ENCODE results near the gene ALKBH3.
A peak's percentile ranks its signal among the peaks of the same experiment; 100 is the strongest.

Gene ALKBH3

GRCh38 chr11:43894546-43894945 is 13.9 kb downstream of the ALKBH3 start:
- no peak for DNase-seq (ENCODE audit: low read depth in 2 of 3, low spot score in 1 of 3)

DNA sequence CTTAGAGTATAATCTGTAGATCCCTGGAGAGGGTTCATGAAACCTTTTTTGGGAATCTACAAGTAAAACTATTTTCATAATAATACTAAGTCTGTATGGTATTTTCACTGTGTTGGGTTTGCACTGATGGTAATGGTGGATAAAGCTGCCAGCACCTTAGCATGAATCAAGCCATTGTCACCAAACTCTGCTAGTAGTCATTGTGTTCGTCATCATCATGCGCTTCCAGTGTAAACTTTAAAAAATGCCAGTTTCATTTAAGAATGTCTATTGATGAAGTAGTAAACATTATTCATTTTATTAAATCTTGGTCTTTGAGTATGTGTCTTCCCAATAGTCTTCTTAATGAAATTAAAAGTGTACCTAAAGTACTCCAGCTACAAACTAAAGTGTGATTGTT is 15.0 kb downstream of the ALKBH3 start:
- DNase-seq (ENCODE audit: low read depth in 2 of 3, low spot score in 1 of 3) = no peak

DNA sequence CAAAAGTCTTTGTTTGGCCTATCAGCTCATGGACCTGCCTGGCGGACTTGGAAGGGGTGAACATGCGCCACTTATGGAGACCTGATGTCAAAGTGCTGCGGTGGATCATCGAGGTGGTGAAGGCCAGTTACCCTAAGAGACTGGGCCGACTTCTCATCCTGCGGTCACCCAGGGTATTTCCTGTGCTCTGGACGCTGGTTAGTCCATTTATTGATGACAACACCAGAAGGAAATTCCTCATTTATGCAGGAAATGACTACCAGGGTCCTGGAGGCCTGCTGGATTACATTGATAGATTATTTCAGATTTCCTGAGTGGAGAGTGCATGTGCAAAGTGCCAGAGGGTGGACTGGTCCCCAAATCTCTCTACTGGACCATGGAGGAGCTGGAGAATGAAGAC is 17.9 kb downstream of the ALKBH3 start:
- no peak for DNase-seq (ENCODE audit: low read depth in 2 of 3, low spot score in 1 of 3)

DNA sequence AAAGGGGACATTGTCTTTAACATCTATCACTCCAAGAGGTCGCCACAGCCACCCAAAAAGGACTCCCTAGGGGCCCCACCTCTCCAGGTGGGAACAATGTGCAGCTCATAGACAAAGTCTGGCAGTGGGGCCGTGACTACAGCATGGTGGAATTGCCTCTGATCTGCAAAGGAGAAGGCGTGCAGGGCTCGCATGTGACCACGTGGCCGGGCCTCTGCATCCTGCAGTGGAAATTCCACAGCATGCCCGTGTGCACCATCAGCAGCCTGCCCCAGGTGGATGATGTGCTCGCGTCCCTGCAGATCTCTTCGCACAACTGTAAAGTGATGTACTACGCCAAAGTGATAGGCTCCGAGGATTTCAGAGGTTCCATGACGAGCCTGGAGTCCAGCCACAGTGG is 18.5 kb downstream of the ALKBH3 start:
- no peak for DNase-seq (ENCODE audit: low read depth in 2 of 3, low spot score in 1 of 3)

DNA sequence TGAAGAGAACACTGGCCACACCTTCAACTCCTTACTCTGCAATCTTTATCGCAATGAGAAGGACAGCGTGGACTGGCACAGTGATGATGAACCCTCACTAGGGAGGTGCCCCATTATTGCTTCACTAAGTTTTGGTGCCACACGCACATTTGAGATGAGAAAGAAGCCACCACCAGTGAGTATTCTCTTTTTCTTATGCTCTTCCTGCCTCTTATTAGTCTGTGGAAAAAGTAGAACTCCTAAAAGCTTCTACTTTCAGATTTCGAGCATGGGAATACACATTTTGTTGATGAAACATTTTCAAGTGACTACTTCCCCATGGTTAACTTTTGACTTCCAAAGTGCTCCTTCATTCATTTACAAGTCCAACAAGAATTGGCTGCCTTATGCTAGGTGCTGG is 20.9 kb downstream of the ALKBH3 start:
- DNase-seq (ENCODE audit: low read depth in 2 of 3, low spot score in 1 of 3) = no peak

DNA sequence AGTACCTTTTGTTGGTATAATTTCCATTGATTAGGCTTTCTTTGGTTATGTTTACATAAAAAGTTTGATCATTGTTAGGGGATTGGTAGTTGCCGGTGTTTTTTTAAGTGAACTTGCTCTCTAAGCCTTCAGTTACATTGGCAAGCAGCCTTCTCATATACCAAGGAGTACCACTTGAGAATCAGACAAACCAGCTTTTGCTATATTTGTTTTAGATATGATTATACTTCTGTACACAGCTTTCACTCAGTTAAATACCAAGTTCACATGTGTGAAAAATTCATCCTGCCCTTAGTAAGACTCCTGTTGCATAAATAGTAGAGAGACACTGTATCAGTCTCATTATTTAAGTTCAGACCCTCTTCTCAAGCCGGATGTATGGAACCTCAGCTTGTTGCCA is 22.4 kb downstream of the ALKBH3 start:
- no peak for DNase-seq (ENCODE audit: low read depth in 2 of 3, low spot score in 1 of 3)

- DNase-seq (ENCODE audit: low read depth in 2 of 3, low spot score in 1 of 3) = no peak
Measured at GRCh38 chr11:43903969-43904368, 23.3 kb downstream of the ALKBH3 start.

GRCh38 chr11:43904742-43905535 is 24.3 kb downstream of the ALKBH3 start:
- DNase-seq (ENCODE audit: low read depth in 2 of 3, low spot score in 1 of 3) = no peak

GRCh38 chr11:43905813-43906241 is 25.2 kb downstream of the ALKBH3 start:
- no peak for DNase-seq (ENCODE audit: low read depth in 2 of 3, low spot score in 1 of 3)

- DNase-seq (ENCODE audit: low read depth in 2 of 3, low spot score in 1 of 3) = no peak
Measured at GRCh38 chr11:43907028-43907975, 26.7 kb downstream of the ALKBH3 start.

DNA sequence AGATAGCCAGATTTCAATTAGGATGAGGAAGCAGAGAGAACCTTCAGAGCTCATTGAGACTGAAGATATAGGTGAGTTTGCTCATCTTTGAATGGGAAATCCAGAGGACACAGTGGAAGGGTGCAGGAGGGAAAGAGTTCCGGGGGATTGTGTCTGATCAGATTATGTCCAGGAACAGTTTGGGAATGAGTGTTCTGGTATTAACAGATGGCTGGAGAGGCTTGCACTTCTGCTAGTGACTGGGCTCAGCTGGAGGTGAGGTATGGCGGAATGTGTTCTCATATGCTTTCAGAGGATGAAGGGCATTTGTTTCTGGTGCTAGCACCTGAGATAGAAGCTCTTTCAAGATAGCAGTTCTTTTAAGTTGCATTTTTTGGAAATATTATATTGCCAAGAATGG is 27.6 kb downstream of the ALKBH3 start:
- no peak for DNase-seq (ENCODE audit: low read depth in 2 of 3, low spot score in 1 of 3)

DNA sequence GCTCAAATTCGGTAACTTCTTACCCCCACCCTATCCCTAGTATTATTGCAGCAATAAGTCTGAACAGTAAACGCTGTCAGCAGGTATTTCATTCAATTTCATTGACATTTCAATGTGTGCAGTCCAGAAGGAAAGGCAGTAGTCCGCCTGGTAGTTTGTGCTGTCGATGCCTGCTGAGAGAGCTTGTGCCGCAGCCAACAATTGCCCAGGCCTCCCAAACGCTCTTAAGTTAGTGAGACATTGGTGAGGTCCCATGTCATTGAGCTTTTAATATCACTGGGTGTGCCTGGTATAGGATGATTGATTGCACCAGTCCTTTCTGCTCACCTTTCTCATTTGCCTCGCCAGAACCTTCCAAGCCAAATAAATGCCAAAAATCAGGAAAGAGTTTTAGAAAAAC is 28.1 kb downstream of the ALKBH3 start:
- DNase-seq (ENCODE audit: low read depth in 2 of 3, low spot score in 1 of 3) = no peak

DNA sequence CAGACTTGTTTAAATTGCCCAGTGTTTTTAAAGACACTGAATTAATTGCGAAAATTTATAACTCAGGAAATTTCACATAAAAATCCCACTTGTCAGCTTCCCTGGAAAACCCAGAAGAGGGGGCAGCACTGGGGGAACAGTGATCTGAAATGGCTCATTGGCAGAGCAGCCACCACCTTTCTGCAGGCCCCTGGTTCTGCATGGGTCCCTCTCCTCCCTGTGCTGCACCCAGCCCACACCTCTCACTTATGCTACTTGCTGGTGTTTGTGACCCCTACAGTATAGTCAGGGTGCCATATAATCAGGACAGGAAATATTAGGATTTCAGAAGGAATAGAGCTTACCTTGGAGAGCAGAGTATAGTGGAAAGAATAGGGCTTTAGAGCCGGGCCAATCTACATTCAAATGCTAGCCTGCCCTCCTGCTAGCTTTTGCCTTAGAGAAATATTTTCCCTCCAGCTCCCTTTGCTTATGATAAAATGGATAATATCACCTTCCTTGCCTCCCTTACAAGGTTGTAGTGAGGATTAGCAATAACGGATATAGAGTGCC is 33.3 kb downstream of the ALKBH3 start:
- DNase-seq (ENCODE audit: low read depth in 2 of 3, low spot score in 1 of 3) = no peak

DNA sequence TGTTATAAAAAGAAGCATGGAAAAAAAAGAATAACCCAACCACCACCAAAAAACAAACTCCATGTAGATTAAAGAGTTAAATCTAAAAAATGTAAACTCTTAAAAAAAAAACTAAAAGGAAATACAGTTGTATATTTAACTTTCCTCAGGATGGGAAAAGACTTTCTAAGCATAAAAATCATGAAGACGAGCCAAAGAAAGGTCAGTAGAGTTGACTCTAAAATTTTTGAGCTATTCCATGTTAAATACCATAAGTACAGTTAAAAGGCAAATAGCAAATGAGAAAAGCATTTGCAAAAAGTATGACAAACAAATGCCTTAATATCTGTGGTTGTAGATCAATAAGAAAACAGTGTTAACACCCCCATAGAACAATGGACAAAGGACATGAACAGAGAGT is 33.8 kb downstream of the ALKBH3 start:
- DNase-seq (ENCODE audit: low read depth in 2 of 3, low spot score in 1 of 3) = no peak

DNA sequence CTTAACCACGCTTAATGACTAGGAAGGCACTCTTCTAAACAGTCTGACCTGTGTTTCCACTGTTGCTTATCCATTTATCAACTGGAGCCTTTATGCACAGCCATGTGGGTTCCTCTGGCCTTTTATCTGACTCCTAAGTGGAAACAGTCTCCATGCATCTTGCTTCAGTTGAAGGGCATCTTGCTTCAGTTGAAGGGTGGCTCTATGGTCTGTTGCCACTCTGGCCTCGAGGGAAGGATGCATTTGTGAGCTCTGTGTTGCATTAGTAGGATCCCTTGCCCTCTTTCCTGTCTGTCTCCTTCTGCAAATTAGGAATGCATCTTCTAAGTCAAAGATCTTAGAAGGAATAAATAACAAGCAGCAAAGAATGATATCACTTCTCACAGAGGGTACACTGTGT is 36.0 kb downstream of the ALKBH3 start:
- no peak for DNase-seq (ENCODE audit: low read depth in 2 of 3, low spot score in 1 of 3)

DNA sequence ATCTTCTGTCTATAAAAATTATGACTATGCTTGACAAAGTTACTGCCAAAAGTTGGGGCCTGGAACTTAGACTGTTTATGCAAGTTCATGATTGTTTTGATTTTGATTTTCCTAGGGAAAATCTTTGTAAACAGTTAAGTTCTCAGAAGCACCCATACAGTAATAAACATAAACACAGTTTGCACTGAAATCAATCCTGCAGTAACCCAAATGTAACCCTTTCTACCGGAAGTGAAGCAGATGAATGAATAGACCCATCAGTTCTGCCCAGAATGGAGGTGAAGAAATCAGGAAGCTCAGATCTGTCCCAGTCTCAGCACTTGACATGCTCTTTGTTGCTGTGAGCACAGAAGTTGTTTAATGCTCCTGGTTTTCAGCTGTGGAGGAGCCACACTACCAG is 37.2 kb downstream of the ALKBH3 start:
- DNase-seq (ENCODE audit: low read depth in 2 of 3, low spot score in 1 of 3) = no peak

DNA sequence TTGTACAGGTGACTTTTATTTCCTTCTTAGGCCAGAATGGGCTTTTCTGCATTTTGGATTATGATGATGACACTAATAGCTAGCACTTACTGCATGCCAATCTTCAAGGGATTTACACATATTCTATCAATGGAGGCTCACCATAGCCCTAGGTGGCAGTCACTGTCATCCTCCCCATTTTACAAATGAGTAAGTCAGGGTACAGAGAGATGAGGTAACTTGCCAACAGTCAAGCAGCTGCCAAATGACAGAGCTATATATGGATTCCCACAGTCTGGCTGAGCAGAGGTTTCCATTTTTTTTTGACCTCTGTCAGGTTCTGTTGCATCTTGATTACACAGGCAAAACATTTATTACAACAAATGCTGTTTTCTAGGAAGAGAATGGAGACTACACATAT is 38.0 kb downstream of the ALKBH3 start:
- no peak for DNase-seq (ENCODE audit: low read depth in 2 of 3, low spot score in 1 of 3)

DNA sequence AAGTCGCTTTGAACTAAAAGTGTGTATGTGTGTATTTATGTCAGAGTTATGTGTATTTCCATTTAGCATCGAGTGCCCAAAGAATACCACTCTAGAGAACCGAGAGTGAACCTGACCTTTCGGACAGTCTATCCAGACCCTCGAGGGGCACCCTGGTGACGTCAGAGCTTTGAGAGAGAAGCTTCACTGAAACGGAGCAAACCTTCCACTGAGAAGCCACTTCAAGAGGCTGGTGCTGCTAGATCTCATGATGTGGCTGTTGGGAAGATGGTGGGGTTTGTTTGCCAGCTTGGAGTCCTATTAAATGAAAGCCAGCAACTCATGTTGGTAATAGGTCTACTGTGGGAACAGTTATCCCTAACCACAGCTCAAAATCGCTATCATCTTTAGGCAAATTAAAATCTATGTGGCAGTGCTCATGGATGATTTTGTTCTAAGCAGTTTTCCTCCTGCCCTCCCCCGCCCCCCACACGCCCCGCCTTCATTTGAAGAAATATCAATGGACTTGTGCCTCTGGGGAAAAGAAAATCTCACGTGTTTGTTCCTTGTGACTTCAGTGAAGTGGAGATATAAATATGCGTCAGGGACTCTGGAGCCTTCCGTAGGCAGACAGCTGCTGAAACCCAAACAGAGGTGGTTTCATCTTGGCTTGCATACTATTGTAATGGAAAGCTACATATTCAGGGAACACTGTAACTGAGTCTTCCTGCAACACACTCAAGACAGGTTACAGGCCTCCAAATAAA is 39.4 kb downstream of the ALKBH3 start:
- DNase-seq (ENCODE audit: low read depth in 2 of 3, low spot score in 1 of 3) = no peak

GRCh38 chr11:43920598-43921419 is 40.2 kb downstream of the ALKBH3 start:
- peak in 1 of 3 donors; percentile 23 for DNase-seq (ENCODE audit: low read depth in 2 of 3, low spot score in 1 of 3)

GRCh38 chr11:43921561-43922294 is 41.1 kb downstream of the ALKBH3 start:
- no peak for DNase-seq (ENCODE audit: low read depth in 2 of 3, low spot score in 1 of 3)

Data from stimulated activated CD4-positive, alpha-beta T cell treated with anti-CD3 and anti-CD28 coated beads, Interleukin-12 subunit alpha, Interleukin-12 subunit beta, amount 100 ng/mL, for 48 hours (primary cell).